Measurements from ENCODE around the gene TAF4.

Gene TAF4

GRCh38 chr20:62044631-62045030 is 21.1 kb downstream of the TAF4 start:
- no peak for DNase-seq (ENCODE audit: low read depth, low spot score)

DNA sequence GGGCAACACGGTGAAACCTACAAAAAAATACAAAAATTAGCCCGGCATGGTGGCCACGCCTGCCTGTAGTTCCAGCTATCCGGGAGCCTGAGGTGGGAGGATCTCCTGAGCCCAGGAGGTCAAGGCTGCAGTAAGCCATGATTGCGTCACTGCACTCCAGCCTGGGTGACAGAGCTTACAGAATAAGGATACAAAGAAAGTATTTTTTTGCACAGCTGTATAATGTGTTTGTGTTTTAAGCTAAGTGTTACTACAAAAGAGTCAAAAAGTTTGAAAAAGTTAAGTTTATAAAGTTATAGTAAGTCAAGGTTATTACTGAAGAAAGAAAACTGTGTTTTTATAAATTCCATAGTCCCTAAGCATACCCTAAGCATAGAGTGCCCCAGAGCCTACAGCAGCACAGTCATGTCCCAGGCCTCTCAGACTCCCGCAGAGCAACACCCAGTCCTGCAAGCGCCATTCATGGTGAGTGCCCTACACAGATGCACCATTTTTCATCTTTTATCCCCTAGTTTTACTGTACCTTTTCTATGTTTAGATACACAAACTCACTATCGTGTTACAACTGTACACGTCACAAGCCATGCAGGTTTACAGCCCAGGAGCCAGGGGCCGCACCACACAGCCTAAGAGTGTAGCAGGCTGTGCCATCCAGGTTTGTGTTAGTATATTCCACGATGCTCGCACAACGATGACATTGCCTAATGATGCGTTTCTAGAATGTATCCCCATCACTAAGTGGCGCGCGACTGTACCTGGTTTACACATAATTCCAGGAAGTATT is 22.4 kb downstream of the TAF4 start:
- no peak for DNase-seq (ENCODE audit: low read depth, low spot score)

DNA sequence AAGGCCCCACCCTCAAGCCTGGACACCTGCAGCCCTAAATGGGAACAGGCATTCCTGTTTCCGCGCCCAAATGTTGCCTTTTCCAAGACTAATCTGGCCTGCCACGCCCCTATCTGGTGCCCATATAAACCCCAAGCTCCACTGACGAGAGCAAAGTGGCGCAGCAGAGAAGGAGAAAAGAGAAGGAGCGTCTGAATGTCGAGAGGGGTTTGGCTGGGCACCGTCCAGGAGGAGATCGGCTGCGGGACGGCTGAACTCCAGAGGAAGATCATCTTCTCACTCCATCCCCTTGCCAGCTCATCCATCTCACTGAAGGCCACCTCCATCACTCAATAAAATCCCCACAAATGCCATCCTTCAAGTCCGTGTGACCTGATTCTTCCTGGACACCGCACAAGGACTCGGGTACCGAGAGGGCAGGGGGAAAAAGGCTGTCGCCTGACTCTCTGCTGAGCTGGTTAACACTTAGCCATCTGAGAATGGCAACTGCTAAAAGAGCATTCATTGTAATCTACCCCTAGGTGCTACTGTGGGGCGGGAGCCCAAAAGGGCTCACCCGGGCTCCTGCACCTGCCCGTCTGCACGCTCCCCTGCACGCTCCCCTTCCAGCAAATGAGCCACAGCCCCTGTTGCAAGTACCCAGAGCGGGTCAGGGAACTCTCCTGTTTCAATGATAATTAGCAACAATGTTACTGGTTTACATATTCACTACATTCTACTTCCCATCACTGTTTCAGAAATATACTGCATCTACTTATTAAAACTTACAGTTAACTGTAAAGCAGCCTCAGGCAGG is 23.5 kb downstream of the TAF4 start:
- DNase-seq (ENCODE audit: low read depth, low spot score), result no peak

DNA sequence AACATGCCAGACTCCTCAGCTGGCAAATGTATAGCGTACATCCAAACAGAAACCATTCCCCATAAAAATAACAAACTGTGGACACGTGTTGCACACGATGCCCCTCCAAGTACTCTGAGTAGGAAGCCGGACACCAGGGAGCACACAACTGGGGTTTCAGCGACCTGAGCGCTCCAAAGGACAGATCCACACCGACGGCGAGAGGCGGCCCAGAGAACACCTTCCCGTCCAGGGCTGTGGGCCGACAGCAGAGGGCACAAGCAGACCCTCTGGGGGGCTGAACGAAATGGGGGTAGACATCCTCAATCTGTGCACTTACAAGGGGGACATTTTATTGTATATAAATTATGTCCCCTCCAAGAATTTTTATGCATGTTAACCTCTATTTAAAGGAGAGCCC is 24.7 kb downstream of the TAF4 start:
- no peak for DNase-seq (ENCODE audit: low read depth, low spot score)

DNA sequence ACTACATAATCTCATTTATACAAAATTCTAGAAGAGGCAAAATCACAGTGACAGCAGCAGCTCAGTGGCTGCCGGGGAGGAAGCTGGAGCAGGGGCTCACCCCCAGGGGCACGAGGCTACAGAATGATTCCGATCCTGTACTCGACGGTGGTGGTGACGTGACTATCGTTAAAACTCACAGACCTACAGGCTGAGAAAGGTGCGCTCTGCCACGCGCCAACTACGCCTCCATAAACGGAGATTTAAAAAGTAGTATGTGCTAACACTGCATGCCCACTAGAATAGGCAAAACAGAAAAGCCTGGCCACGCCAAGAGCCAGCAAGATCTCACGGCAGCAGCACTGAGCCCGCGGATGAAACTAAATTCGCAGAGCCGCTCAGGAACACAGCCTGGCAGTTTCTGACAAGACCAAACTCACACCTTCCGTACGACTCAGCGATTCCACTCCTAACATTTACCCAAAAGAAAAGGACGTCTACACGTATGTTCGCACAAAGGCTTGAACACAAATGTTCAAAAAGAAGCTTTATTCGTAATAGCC is 25.2 kb downstream of the TAF4 start:
- no peak for DNase-seq (ENCODE audit: low read depth, low spot score)

- no peak for DNase-seq (ENCODE audit: low read depth, low spot score)
Observed at GRCh38 chr20:62039738-62040137, 25.9 kb downstream of the TAF4 start.

GRCh38 chr20:62032609-62033368 is 32.9 kb downstream of the TAF4 start:
- DNase-seq (ENCODE audit: low read depth, low spot score), result no peak

DNA sequence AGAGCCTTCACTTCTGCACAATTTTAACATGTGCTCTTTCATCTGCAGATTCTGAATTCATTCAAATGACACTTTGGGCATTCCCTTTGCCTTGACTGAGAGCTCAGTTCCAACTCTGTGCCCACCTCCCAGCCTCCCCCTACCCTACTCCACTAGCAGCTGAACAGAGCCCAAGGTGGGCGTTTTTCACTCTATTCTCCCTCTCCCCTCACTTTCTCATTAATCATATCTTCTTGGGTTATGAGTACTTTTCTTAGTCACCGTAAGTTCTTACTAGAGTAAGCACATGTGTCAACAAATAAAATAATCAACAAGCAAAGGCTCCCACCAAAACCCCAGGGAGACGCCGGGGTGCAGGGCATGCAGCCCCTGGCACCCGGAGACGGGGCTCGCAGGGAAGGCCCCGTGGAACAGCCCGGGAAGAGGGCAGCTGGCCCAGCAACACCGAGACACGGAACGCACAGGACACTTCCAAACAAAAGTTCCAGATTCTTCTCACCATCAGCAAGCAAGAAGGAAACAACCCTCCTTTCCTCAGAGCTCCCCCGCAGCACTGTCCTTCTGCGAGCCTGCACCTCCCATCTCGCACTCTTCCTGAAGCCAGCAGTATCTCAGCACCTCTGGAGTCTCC is 34.1 kb downstream of the TAF4 start:
- DNase-seq (ENCODE audit: low read depth, low spot score), result no peak

DNA sequence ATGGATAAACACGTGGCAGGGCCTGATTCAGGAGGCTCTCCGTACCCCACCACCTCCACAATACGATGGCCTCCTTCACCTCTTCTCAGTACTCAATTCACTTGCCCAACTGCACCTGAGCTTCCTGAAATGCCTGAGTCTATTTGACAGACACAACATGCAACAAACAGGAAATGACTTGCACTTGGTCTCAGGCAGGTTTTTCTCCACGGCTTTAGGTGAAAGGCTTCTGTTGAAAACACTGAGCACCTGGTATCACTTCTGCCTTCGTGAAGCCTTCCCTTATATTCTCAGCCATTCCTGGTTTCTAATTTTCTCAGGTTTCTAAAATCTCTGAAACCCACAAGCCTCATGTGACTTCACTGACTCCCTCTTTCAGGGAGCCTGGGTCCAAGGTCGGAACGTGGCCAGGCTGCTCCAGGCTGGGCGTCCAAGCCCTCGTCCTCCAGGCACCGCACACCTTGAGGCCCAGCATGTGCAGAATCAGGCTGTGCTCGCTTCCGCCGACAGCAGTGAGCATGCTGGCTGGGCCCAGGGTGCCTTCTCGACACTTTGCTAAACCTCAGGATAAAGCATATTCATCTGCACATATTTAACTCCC is 34.7 kb downstream of the TAF4 start:
- no peak for DNase-seq (ENCODE audit: low read depth, low spot score)

DNA sequence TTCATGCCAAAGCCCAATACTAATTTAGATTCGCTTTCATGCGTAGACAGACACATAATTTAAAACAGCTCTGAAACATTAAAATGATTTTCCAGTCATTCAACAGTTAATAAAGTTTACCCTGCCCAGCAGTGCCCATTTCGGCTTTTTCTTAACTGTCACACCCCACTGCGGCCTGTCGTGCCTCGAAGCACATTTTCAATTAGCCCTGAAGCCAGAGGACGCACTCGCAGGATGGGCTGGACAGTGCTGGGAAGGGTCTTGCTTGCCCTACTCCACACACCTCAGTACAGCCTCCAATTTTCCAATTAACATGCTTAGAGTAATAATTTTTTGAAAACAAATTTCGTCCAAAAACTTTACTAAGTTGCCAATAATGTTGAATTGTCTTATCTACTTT is 35.3 kb downstream of the TAF4 start:
- no peak for DNase-seq (ENCODE audit: low read depth, low spot score)

- DNase-seq (ENCODE audit: low read depth, low spot score), result no peak
Observed at GRCh38 chr20:62029949-62030348, 35.7 kb downstream of the TAF4 start.

DNA sequence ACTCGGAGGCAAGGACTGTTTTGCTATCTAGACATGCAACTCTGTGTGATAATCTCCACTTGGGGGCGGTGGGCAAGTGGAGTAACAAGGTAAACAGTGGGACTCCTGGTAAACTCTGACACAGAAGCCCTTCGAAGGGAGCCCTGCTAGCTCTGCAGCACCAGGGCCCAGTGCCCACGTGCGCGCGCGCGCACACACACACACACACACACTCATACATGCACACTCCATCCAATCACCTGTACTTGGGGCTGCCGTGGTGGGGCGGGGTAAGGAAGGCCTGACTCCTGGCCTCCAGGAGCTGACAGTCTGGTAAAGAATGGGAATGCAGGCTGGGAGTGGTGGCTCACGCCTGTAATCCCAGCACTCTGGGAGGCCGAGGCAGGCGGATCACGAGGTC is 36.4 kb downstream of the TAF4 start:
- no peak for DNase-seq (ENCODE audit: low read depth, low spot score)

- no peak for DNase-seq (ENCODE audit: low read depth, low spot score)
Observed at GRCh38 chr20:62028384-62028783, 37.3 kb downstream of the TAF4 start.

GRCh38 chr20:62027698-62028321 is 37.9 kb downstream of the TAF4 start:
- DNase-seq (ENCODE audit: low read depth, low spot score), result no peak

DNA sequence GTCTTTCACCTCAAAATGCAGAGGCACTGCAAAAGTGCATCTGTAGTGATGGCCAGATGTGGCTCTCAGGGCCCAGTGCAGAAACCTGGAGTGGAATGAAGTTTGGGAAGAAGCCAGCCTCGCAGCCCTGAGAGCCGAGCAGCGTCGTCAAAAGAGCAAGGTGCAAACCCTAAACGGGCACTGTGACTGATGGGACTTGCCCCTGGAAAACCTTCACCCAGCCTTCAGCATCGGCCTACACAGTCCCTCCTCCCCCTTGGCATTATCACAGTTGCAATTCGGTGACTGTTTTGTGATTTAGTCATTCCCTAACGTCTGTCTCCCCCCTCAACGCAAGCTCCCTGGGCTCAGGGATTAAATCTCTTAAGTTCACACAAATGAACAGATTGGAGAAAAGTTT is 38.6 kb downstream of the TAF4 start:
- DNase-seq (ENCODE audit: low read depth, low spot score), result no peak

- no peak for DNase-seq (ENCODE audit: low read depth, low spot score)
Observed at GRCh38 chr20:62026564-62026856, 39.2 kb downstream of the TAF4 start.

GRCh38 chr20:62025832-62026563 is 39.7 kb downstream of the TAF4 start:
- DNase-seq (ENCODE audit: low read depth, low spot score), result peak; percentile 31

GRCh38 chr20:62025394-62025793 is 40.3 kb downstream of the TAF4 start:
- no peak for DNase-seq (ENCODE audit: low read depth, low spot score)

DNA sequence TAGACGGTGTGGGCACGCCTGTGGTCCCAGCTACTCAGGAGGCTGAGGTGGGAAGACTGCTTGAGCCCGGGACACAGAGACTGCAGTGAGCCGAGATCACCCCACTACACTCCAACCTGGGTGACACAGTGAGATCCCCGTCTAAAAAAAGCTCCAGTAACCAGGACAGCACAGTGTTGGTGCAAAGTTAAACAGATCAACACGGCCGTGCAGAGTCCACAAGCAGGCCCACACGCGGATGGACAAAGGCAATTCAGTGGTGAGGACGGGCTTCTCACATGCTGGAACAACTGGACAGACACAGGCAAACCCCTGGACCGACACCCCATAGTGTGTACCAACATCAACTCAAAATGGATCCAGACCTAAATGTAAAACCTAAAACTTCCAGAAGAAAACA is 41.7 kb downstream of the TAF4 start:
- no peak for DNase-seq (ENCODE audit: low read depth, low spot score)

GRCh38 chr20:62022575-62023139 is 43.0 kb downstream of the TAF4 start:
- no peak for DNase-seq (ENCODE audit: low read depth, low spot score)
